ENCODE data around the gene MTERF4. TPM values are rescaled to one million over a fixed set of nuclear protein-coding genes. Genes with fewer than 3 reads are reported as not detected.

The MTERF4 gene
- total and polyA plus RNA-seq, 11 donors, result 16.4 to 29.1 (median 23.0) TPM

GRCh38 chr2:241048949-241049343 is 53.1 kb downstream of the MTERF4 start:
- TF ChIP-seq CTCF (IDR thresholded peaks at IDR 0.05) (no peak), POLR2A (IDR thresholded peaks at IDR 0.05) (no peak)
- H3K27ac ChIP-seq, result no peak overlapping the region
- H3K27me3 ChIP-seq, result no peaks in the 10 kb centered on the region
- peaks cover 0 to 45% (median 4%) of the 10 kb centered on the region in 9 donors for H3K36me3 ChIP-seq
- DNase-seq, result peak in 1 of 5 donors; percentile 43
- intact Hi-C loops (cut with DNase I), result no loop called here
- no peak overlapping the region for H3K4me3 ChIP-seq
- WGBS, 4 donors, result 86 to 93% (median 89%) methylated on average over 11 of the region's 11 CpGs
- ATAC-seq, result no peak
- no peaks in the 10 kb centered on the region for H3K4me1 ChIP-seq
- peaks cover 0 to 18% (median 4%) of the 10 kb centered on the region in 12 donors for H3K9me3 ChIP-seq

- no peak overlapping the region for H3K27ac ChIP-seq
- H3K36me3 ChIP-seq, result peaks cover 0 to 45% (median 4%) of the 10 kb centered on the region in 9 donors
- intact Hi-C loops (cut with DNase I), result no loop called here
- 92 to 94% (median 93%) methylated on average over 27 to 30 of the region's 30 CpGs for WGBS, 4 donors
- DNase-seq, result peak in 1 of 5 donors; percentile 51
- H3K27me3 ChIP-seq, result no peaks in the 10 kb centered on the region
- TF ChIP-seq POLR2A (IDR thresholded peaks at IDR 0.05) (no peak), CTCF (IDR thresholded peaks at IDR 0.05) (no peak)
- no peaks in the 10 kb centered on the region for H3K4me1 ChIP-seq
- no peak for ATAC-seq
- H3K4me3 ChIP-seq, result no peak overlapping the region
- H3K9me3 ChIP-seq, result peaks cover 0 to 18% (median 4%) of the 10 kb centered on the region in 12 donors
Observed at GRCh38 chr2:241048149-241048948, 53.7 kb downstream of the MTERF4 start.

GRCh38 chr2:241047253-241048010 is 54.7 kb downstream of the MTERF4 start:
- 74 to 81% (median 79%) methylated on average over 6 of the region's 6 CpGs for WGBS, 4 donors
- Histone ChIP-seq H3K9me3 (peaks cover 0 to 18% (median 4%) of the 10 kb centered on the region in 12 donors), H3K4me3 (no peak overlapping the region), H3K36me3 (peaks cover 0 to 45% (median 4%) of the 10 kb centered on the region in 9 donors), H3K27me3 (no peaks in the 10 kb centered on the region), H3K4me1 (no peaks in the 10 kb centered on the region), H3K27ac (no peak overlapping the region)
- DNase-seq (no peak), ATAC-seq (no peak)
- TF ChIP-seq POLR2A (IDR thresholded peaks at IDR 0.05) (no peak), CTCF (IDR thresholded peaks at IDR 0.05) (no peak)
- intact Hi-C loops (cut with DNase I), result no loop called here

Other genes starting within 250 kb of the MTERF4 start
- not detected for gene AGXT, start 233.5 kb downstream of the MTERF4 start, total RNA-seq
- gene AGXT, start 233.5 kb downstream of the MTERF4 start, polyA plus RNA-seq, result under 1 TPM in 1 of 2 donors, not detected in 1; 0.06 TPM
- gene MAB21L4, start 206.1 kb downstream of the MTERF4 start, total RNA-seq, result under 1 TPM in 1 of 9 donors, not detected in 8; 0.75 TPM
- gene MAB21L4, start 206.1 kb downstream of the MTERF4 start, polyA plus RNA-seq, result under 1 TPM in 1 of 2 donors, not detected in 1; 0.10 TPM
- not detected for gene CROCC2, start 196.0 kb downstream of the MTERF4 start, total RNA-seq
- gene CROCC2, start 196.0 kb downstream of the MTERF4 start, polyA plus RNA-seq, result not detected
- gene SNED1, start 103.7 kb downstream of the MTERF4 start, total RNA-seq, result 10 to 100 TPM in 2 of 9 donors, 1 to 10 TPM in 7; 3.1 to 14.7 (median 5.6) TPM
- gene SNED1, start 103.7 kb downstream of the MTERF4 start, polyA plus RNA-seq, result 1 to 10 TPM; 4.2 to 4.3 TPM
- 1 to 10 TPM in 8 of 9 donors, under 1 TPM in 1; 0.60 to 6.3 (median 1.8) TPM for gene PASK, start 47.2 kb upstream of the MTERF4 start, total RNA-seq
- 1 to 10 TPM in 1 of 2 donors, under 1 TPM in 1; 0.84 to 1.2 TPM for gene PASK, start 47.2 kb upstream of the MTERF4 start, polyA plus RNA-seq
- 100 to 1,000 TPM in 1 of 9 donors, 10 to 100 TPM in 8; 66.7 to 110 (median 74.7) TPM for gene PPP1R7, start 48.2 kb upstream of the MTERF4 start, total RNA-seq
- 100 to 1,000 TPM in 1 of 2 donors, 10 to 100 TPM in 1; 82.7 to 103 TPM for gene PPP1R7, start 48.2 kb upstream of the MTERF4 start, polyA plus RNA-seq
- gene ANO7, start 86.4 kb upstream of the MTERF4 start, total RNA-seq, result 1 to 10 TPM in 7 of 9 donors, under 1 TPM in 2; 0.67 to 3.0 (median 1.8) TPM
- gene ANO7, start 86.4 kb upstream of the MTERF4 start, polyA plus RNA-seq, result under 1 TPM; 0.69 to 0.91 TPM
- 100 to 1,000 TPM; 312 to 407 (median 352) TPM for gene HDLBP, start 213.4 kb upstream of the MTERF4 start, total RNA-seq
- 100 to 1,000 TPM; 220 to 308 TPM for gene HDLBP, start 213.4 kb upstream of the MTERF4 start, polyA plus RNA-seq
- 100 to 1,000 TPM; 102 to 237 (median 203) TPM for gene SEPTIN2, start 213.6 kb upstream of the MTERF4 start, total RNA-seq
- gene SEPTIN2, start 213.6 kb upstream of the MTERF4 start, polyA plus RNA-seq, result 100 to 1,000 TPM in 1 of 2 donors, 10 to 100 TPM in 1; 91.2 to 198 TPM